Transverse colon (tissue), 4 donors: Measurements from ENCODE around the gene TMEM123.

Experiments used
- CTCF ChIP-seq, 5 experiments: fragments of 200-600 bp in 3 of 5; fragments of 450-650 bp in 2 of 5; sonication (generic) in 3 of 5; IDR thresholded peaks; 1 replicate in 2 of 5; 2 replicates in 3 of 5; pipeline ENCODE4 v1.5.1; 2016 to 2017; ENCODE audit warnings: antibody characterized with exemption in 5 of 5, inconsistent platforms in 3 of 5, mild to moderate bottlenecking in 2 of 5, moderate library complexity in 1 of 5
- POLR2AphosphoS5 ChIP-seq, 3 donors: sonication (generic); formaldehyde crosslinking; IDR thresholded peaks; one replicate each; pipeline ENCODE4 v1.6.1; 2016; ENCODE audit warnings: antibody characterized with exemption in 3 of 3

DNA sequence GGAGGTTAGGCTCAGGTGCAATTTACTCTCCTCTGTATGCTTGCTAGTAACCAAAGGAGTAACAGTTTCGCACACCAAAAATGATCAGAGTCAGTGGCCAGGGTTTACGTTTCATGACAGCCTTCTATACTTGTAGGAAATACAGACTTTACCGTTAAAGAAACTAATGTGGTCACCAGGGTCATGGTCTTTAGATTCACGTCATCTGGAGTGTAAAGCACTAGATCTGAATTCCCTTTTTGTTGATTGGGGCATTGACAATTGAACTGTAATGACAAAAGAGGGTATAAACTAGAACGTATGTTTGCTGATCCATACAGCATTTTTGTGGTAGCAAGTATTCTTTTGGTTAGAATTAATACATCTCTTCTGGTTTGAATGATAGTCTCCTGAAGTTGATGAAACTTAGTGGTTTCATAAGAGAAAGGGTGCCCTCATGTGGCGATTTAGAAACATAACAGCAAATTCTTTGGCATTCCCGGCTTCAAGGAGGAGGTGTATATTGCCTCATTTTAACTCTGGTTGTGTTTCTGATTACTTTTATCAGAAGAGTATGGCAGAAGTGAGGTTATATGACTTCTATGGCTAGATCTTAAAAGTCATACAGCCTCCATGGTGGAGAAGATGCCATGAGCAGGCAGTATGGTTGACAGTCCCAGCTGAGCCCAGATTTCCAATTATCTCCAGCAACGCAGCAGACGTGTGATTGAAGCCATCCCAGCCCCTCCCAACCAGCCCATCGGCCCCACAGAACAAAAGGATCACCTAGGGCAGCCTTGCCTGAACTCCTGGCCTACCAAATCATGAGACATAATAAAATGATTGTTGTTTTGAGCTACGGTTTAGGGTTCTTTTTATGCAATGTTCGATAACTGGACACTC, 42.8 kb upstream of the TMEM123 start:
- TF ChIP-seq CTCF (IDR thresholded peaks at IDR 0.05) (peak; percentile 67 to 84 (median 71)), POLR2AphosphoS5 (IDR thresholded peaks at IDR 0.05) (no peak)
